SK-N-MC (cell line): ENCODE results near the gene EXT2.

Source experiments
- EZH2 ChIP-seq: fragments of 200-600 bp; sonication (generic); IDR thresholded peaks from one replicate; pipeline ENCODE4 v1.6.1; 2017; ENCODE audit warnings: antibody characterized with exemption
- FOXP2 ChIP-seq: optimal IDR thresholded peaks from 2 replicates; pipeline ENCODE3; 2011; ENCODE audit warnings: mild to moderate bottlenecking, moderate library complexity; ENCODE audit not compliant: insufficient read depth; ENCODE audit errors: extremely low read length, control extremely low read depth
- POLR2AphosphoS5 ChIP-seq: IDR thresholded peaks from 2 replicates; pipeline ENCODE4 v1.6.1; 2012; ENCODE audit warnings: mild to moderate bottlenecking, low read depth, low read length, borderline replicate concordance

- no peak for TF ChIP-seq FOXP2
- no peak for TF ChIP-seq POLR2AphosphoS5
- TF ChIP-seq EZH2 = no peak
These were observed 20.9 kb downstream of the EXT2 start for GRCh38 chr11:44116234-44116830.
